ELR (cell line): ENCODE data around the gene THRA.
A peak's percentile ranks its signal among the peaks of the same experiment; 100 is the strongest.

ENCODE experiments used
- DNase-seq: peaks from one replicate; pipeline ENCODE4 v3.0.0-alpha.2; 2015; ENCODE audit warnings: low read depth

THRA gene

GRCh38 chr17:40062329-40063186 lies at the start of gene THRA:
THRA (plus strand) TSS chr17:40062965; CDS start chr17:40074489, 11,524 bp downstream.
- peak; percentile 67 for DNase-seq

DNA sequence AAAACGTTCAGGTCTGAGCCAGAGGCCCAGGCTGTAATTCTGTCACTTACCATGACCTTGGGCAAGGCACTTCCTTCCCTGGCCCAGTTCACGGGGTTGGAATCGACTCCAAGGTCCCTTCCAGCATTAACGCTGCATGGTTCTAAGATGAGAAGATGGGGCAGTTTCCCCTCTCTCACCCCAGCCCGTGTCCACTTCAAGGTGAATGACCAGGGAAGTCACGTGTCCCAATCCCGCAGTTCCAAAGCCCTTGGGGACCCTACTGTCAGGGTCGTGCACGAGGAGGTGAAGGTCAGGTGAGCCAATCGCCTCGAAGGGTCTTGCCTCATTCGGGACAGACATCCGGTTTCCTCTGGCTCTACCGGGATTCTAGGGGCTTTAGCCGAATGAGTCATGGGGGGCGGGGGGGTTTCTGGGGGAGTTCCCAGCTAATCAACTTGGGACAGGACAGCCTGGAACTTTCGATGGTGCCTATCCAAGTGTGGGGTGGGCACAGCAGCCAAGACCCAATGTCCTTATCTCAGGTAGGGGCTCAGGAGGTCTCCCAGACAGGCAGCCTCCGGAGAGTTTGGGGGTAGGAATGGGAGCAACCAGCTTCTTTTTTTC lies 48.3 kb upstream of the THRA start:
- DNase-seq: peak; percentile 85

- DNase-seq: peak; percentile 82
Measured at GRCh38 chr17:40015005-40015997, 47.5 kb upstream of the THRA start, which contains the start of gene CSF3. CSF3 (plus strand) TSS chr17:40015440; CDS start chr17:40015475, 35 bp downstream.

DNA sequence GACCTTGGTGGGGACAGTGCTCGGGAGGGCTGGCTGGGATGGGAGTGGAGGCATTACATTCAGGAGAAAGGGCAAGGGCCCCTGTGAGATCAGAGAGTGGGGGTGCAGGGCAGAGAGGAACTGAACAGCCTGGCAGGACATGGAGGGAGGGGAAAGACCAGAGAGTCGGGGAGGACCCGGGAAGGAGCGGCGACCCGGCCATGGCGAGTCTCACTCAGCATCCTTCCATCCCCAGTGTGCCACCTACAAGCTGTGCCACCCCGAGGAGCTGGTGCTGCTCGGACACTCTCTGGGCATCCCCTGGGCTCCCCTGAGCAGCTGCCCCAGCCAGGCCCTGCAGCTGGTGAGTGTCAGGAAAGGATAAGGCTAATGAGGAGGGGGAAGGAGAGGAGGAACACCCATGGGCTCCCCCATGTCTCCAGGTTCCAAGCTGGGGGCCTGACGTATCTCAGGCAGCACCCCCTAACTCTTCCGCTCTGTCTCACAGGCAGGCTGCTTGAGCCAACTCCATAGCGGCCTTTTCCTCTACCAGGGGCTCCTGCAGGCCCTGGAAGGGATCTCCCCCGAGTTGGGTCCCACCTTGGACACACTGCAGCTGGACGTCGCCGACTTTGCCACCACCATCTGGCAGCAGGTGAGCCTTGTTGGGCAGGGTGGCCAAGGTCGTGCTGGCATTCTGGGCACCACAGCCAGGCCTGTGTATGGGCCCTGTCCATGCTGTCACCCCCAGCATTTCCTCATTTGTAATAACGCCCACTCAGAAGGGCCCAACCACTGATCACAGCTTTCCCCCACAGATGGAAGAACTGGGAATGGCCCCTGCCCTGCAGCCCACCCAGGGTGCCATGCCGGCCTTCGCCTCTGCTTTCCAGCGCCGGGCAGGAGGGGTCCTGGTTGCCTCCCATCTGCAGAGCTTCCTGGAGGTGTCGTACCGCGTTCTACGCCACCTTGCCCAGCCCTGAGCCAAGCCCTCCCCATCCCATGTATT lies 46.5 kb upstream of the THRA start:
- peak; percentile 21 for DNase-seq

- peak; percentile 50 for DNase-seq
Measured at GRCh38 chr17:40017422-40018080, 45.2 kb upstream of the THRA start.

- peak; percentile 83 for DNase-seq
Measured at GRCh38 chr17:40018211-40019121, 44.3 kb upstream of the THRA start.

DNA sequence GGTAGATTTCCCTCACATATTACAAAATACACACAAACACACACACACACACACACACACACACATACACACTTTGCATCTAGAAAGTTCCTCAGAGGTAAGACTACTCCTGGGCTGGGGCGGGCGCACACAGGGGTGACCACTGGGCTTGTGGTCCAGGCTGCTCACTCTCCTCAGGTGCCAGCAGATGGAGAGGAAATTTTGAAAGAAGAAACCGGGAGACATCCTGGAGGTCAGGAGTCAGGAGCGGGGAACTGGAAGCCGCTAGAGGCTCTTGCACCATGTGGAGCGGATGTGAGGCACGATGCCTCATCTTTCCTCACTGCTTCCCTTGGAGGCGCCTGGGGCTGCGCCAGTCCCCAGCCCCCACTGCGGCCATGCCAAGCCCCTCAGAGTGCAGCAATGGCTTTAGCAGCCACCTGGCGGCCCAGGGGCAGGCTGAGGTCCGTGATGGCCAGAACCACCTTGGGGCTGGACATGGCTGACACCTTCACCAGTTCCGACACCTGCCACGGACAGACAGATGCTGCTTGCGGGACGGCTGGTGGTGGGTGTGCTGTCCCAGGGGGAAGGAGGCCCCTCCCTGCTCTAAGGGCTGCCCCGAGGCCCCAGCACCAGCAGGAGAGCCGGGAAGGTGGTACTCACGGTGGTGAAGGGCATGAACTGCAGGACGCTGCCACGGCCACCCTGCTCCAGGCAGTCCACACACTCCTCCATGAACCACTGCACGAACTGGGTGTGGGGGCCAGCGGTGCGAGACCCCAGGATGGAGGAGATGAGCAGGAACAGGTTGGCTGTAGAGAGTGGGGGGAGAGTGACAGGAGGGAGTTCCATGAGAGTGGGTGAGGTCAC lies 43.4 kb upstream of the THRA start:
- DNase-seq: peak; percentile 99

DNA sequence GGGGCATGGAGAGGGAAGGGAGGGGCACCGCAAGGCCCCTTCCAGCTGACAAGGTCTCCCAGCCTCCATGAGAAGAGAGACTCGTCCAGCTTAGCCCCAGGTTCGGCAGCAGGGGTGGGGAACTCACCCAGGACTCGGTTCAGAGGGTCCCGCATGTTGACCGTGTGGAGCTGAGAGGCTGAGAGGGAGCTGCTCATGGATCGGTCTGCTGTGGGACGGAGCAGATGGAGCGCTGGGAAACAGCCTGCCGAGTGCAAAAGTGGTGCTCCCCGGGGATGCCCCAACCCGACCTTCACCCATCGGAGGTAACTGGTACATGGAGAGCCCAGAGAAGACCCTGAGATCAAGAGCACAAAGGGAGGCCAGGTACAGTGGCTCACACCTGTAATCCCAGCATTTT lies 42.6 kb upstream of the THRA start:
- no peak for DNase-seq

DNA sequence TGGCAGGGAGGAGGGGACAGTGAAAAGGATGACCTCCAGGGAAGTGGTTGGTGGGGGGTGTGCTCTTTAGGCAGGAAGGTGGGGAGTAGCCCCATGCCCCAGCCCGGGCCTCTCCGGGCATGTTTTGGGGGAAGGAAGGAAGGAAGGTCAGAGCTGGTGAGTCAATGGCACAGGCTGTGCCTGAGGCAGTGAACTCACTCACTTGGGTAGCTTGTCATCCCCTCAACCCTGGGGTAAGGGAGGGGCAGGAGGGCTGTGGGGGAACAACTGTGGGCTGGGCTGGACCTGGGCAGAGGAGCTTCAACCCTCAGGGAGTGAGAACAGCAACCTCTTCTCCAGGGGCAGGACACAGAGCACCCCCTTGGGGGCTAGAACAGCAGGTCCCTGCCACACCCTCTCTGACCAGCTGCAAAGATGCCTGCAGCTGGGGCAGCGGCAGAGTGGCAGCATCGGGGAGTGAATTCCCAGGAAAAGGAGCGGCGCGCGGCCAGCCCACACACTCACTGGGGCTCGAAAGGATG lies 41.3 kb upstream of the THRA start:
- peak; percentile 99 for DNase-seq

DNA sequence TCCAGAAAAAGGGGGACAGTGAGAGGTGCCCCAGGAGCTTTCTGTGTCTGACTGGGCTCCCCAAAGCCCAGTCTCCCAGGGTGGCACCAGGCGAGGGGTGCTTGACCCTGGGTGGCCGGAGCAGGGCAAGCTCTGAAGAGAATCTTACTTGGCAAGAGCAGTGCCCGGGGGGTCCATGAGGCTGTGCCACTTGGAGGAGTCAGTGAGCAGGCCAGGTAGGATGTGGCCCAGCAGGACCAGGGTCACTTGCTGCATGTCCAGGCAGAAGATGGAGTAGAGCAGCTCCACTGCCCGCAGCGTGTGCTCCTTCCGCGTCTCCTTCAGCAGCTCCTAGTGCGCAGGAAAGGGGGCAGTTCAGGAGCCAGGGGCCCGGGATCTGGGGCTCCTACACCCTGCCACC lies 40.3 kb upstream of the THRA start:
- DNase-seq: no peak

- DNase-seq: no peak
Measured at GRCh38 chr17:40022961-40023541, 39.7 kb upstream of the THRA start.

DNA sequence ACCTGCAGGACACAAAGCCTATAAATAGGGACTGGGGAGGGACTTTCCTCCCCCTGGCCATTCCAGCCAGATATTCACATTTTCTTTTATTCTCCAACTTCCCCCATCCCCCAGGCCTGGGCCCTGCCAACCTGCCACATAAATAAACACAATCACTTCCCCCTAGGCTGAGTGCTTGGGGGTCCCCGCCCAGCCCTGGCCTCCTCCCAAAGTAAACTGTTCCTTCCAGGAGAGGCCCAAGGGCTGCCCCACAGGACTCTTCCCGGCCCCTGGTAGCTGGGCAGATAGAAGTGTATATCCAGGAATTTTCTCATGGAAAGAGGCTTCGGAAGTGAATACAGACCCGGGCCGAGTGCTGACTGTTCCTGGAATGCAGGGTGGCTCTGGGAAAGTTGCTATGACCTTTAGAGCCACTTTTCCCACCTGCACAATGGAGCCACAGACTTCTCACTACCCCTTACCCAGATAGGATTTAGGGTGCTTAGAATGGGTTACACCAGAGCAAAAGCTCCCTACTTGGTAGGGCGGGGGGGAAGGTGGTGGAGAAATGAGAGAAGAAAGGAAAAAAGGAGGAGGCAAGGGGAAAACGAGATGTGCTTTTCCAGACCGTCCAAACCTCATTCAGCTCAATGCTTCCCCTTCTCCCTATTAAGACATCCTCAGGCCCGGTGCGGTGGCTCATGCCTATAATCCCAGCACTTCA lies 39.0 kb upstream of the THRA start:
- peak; percentile 53 for DNase-seq

DNA sequence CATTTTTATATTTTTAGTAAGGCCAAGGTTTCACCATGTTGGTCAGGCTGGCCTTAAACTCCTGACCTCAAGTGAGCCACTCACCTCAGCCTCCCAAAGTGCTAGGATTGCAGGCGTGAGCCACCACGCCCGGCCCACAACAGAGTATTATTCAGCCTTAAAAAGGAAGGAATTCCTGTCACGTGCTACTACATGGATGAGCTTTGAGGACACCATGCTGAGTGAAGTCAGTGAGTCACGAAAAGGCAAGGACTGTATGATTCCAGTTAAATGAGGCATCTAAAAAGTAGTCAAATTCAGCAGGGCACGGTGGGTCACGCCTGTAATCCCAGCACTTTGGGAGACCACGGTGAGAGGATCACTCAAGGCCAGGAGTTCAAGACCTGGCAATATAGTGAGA lies 37.9 kb upstream of the THRA start:
- peak; percentile 97 for DNase-seq

DNA sequence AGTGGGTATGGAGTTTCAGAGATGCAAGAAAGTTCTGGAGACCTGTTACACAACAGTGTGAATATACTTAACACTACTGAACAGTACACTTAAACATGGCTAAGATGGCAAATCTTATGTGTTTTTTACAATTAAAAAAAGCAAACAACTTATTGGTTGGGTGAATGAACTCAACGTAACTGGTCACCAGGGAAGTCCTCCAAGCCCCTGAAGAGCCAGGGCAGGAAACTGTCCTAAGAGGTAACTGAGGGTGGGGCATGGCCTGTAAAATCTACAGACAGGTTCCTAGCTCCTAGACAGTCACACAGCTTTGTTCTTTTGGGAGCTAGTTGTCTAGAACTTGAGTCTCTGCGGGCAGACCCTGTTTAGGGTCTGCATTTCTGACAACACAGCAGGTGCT lies 37.2 kb upstream of the THRA start:
- no peak for DNase-seq

DNA sequence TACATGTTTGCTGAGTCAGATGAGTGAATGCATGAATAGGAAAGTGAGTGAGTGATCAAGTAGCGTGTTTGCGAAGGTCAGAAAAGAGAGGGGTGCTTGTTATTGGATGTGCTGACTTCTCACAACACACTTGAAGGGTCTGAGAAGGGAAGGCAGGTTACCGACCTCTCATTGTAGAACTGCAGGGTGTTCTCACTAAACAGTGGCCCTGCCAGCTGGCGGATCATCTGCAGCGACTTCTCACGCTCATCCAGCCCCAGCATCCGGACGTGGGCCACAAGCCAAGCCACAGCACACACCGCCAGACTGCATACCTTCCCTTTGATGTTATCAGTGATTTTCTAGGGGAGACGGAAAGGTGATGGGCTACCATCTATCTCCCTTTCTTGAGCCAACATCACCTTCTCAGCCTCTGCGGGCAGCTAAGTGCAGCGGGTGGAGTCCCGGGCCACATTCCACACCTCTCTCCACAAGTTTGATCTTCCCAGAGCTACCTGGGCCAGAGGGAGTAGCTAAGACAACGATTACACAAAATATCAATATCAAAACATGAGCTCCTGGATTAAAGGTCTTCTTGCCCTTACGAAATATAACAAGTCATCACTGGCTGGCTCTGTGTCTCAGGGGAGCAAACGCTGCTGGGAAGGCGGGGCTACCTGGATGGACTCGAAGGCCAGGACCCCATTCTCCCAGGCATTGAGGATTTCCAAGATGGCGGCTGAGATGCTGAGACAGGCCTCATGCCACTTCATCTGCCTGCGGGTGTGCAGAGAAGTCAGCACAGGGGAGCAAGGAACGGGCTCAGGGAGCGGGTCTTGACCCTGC lies 36.6 kb upstream of the THRA start:
- DNase-seq: peak; percentile 75
